Thyroid gland (tissue), 4 donors: ENCODE data around the gene ZNF185.

Source experiments
- POLR2A ChIP-seq, 2 donors: fragments of 450-650 bp; IDR thresholded peaks; one replicate each; pipeline ENCODE4 v1.6.1; 2017; ENCODE audit warnings: antibody characterized with exemption in 2 of 2, mild to moderate bottlenecking in 2 of 2, moderate library complexity in 1 of 2
- TF ChIP-seq, protein P1 (sequence below), 6 experiments: fragments of 200-600 bp in 3 of 6; fragments of 450-650 bp in 3 of 6; sonication (generic) in 3 of 6; IDR thresholded peaks; one replicate each; pipeline ENCODE4 v1.5.1; 2016 to 2019; ENCODE audit warnings: antibody characterized with exemption in 6 of 6, mild to moderate bottlenecking in 2 of 6, inconsistent platforms in 1 of 6, moderate library complexity in 1 of 6

DNA sequence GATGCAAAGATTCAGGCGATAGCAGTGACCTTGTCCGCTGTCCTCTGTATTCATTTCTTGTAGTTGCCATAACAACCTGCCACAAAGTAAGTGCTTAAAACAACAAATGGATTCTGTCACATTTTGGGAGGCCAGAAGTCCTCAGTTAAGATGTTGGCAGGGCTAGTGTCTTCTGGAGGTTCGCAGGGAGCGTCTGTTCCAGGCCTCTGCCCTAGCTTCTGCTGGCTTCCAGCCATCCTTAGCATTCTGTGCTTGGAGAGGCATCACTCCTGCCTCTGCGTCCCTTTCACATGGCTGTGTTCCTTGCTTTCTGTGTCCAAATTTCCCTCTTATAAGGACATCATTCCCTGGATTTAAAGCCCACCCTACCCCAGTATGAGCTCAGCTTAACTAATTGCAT, 31.5 kb upstream of the ZNF185 start:
- TF ChIP-seq, protein P1, sequence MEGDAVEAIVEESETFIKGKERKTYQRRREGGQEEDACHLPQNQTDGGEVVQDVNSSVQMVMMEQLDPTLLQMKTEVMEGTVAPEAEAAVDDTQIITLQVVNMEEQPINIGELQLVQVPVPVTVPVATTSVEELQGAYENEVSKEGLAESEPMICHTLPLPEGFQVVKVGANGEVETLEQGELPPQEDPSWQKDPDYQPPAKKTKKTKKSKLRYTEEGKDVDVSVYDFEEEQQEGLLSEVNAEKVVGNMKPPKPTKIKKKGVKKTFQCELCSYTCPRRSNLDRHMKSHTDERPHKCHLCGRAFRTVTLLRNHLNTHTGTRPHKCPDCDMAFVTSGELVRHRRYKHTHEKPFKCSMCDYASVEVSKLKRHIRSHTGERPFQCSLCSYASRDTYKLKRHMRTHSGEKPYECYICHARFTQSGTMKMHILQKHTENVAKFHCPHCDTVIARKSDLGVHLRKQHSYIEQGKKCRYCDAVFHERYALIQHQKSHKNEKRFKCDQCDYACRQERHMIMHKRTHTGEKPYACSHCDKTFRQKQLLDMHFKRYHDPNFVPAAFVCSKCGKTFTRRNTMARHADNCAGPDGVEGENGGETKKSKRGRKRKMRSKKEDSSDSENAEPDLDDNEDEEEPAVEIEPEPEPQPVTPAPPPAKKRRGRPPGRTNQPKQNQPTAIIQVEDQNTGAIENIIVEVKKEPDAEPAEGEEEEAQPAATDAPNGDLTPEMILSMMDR (IDR thresholded peaks at IDR 0.05): no peak
- no peak for TF ChIP-seq POLR2A (IDR thresholded peaks at IDR 0.05)
